ENCODE measurements around the gene SIX2. TPM values are rescaled to one million over a fixed set of nuclear protein-coding genes. Genes with fewer than 3 reads are reported as not detected.
A peak's percentile ranks its signal among the peaks of the same experiment; 100 is the strongest.

Gene SIX2
- total and polyA plus RNA-seq, 2 of the 13 experiments (the other 11 are each of a cell fraction or from before 2014, with no cell fraction given) = not detected

DNA sequence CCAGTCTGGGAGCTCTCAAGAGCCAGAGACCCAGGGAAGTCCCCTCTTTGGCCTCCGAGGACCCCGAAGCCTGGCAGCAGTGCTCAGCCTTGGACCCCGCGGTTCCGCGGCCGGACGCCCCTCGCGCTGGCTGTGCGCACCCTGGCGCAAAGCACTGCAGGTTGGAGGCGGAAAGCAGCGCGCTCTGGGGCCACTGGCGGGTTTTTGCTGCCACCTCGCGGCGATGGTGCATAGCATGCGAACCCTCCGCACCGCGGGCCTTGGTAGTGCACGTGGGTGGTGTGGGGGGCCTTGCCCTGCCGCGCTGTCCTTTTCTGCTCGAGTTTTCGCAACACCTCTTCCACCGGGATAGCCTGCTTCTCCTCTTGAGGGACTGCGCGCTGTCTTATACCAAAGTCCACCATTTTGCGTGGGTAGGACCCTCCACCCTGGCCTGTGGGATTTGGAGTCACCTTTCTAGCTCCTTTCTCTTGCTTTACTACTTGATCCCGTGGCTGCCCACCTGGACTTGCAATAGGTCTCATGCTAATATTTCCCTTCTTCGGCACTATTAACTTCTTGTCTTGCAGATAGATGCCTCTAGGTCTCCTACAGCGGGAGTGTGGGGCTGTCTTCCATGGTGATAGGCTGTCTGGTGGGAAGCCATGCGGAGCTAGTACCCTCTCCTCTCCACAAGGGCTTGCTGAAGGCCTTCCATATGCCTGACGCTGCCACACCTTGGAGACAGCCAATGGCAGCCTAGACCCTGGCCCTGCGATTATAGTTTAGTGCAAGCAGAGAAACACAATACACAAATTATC is 53.5 kb downstream of the SIX2 start (continued):
- no peak for TF ChIP-seq ZFP36L2 (CRISPR knock-in tag; IDR thresholded peaks at IDR 0.05)
- no peak for TF ChIP-seq ZSCAN25 (CRISPR knock-in tag; IDR thresholded peaks at IDR 0.05)
- TF ChIP-seq KAT7 (CRISPR knock-in tag; IDR thresholded peaks at IDR 0.05; ENCODE audit: borderline replicate concordance) = no peak
- TF ChIP-seq ARNT2 (CRISPR knock-in tag; IDR thresholded peaks at IDR 0.05; ENCODE audit: low read depth) = peak; percentile 70
- TF ChIP-seq, protein P1, sequence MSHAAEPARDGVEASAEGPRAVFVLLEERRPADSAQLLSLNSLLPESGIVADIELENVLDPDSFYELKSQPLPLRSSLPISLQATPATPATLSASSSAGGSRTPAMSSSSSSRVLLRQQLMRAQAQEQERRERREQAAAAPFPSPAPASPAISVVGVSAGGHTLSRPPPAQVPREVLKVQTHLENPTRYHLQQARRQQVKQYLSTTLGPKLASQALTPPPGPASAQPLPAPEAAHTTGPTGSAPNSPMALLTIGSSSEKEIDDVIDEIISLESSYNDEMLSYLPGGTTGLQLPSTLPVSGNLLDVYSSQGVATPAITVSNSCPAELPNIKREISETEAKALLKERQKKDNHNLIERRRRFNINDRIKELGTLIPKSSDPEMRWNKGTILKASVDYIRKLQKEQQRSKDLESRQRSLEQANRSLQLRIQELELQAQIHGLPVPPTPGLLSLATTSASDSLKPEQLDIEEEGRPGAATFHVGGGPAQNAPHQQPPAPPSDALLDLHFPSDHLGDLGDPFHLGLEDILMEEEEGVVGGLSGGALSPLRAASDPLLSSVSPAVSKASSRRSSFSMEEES (CRISPR knock-in tag; IDR thresholded peaks at IDR 0.05) = peak; percentile 37; the same call in 1 of the 2 replicates
- TF ChIP-seq, protein P2, sequence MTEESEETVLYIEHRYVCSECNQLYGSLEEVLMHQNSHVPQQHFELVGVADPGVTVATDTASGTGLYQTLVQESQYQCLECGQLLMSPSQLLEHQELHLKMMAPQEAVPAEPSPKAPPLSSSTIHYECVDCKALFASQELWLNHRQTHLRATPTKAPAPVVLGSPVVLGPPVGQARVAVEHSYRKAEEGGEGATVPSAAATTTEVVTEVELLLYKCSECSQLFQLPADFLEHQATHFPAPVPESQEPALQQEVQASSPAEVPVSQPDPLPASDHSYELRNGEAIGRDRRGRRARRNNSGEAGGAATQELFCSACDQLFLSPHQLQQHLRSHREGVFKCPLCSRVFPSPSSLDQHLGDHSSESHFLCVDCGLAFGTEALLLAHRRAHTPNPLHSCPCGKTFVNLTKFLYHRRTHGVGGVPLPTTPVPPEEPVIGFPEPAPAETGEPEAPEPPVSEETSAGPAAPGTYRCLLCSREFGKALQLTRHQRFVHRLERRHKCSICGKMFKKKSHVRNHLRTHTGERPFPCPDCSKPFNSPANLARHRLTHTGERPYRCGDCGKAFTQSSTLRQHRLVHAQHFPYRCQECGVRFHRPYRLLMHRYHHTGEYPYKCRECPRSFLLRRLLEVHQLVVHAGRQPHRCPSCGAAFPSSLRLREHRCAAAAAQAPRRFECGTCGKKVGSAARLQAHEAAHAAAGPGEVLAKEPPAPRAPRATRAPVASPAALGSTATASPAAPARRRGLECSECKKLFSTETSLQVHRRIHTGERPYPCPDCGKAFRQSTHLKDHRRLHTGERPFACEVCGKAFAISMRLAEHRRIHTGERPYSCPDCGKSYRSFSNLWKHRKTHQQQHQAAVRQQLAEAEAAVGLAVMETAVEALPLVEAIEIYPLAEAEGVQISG (CRISPR knock-in tag; IDR thresholded peaks at IDR 0.05) = peak; percentile 56
- no peak for TF ChIP-seq SRSF9 (IDR thresholded peaks at IDR 0.05; ENCODE audit: borderline replicate concordance, insufficient read depth, low read depth, low read length, poor library complexity, severe bottlenecking)
- peak; percentile 23 for TF ChIP-seq ASH2L (IDR thresholded peaks at IDR 0.05; ENCODE audit: insufficient read length, low read depth, low read length)
- TF ChIP-seq NFKB2 (CRISPR knock-in tag; IDR thresholded peaks at IDR 0.05; ENCODE audit: borderline replicate concordance) = peak; percentile 42; the same call in 1 of the 2 replicates
- TF ChIP-seq MEIS2 (CRISPR knock-in tag; IDR thresholded peaks at IDR 0.05) = no peak
- TF ChIP-seq, protein P3, sequence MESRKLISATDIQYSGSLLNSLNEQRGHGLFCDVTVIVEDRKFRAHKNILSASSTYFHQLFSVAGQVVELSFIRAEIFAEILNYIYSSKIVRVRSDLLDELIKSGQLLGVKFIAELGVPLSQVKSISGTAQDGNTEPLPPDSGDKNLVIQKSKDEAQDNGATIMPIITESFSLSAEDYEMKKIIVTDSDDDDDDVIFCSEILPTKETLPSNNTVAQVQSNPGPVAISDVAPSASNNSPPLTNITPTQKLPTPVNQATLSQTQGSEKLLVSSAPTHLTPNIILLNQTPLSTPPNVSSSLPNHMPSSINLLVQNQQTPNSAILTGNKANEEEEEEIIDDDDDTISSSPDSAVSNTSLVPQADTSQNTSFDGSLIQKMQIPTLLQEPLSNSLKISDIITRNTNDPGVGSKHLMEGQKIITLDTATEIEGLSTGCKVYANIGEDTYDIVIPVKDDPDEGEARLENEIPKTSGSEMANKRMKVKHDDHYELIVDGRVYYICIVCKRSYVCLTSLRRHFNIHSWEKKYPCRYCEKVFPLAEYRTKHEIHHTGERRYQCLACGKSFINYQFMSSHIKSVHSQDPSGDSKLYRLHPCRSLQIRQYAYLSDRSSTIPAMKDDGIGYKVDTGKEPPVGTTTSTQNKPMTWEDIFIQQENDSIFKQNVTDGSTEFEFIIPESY (CRISPR knock-in tag; IDR thresholded peaks at IDR 0.05) = 0 out of 2 replicates have a peak, but pooled peaks have one; percentile 24
- peak; percentile 37; the same call in 1 of the 2 replicates for TF ChIP-seq ZBTB7A (CRISPR knock-in tag; IDR thresholded peaks at IDR 0.05)
- TF ChIP-seq ZNF577 (CRISPR knock-in tag; IDR thresholded peaks at IDR 0.05; ENCODE audit: borderline replicate concordance, low read depth) = no peak
- peak; percentile 32 for TF ChIP-seq YEATS2 (CRISPR knock-in tag; IDR thresholded peaks at IDR 0.05; ENCODE audit: borderline replicate concordance)
- TF ChIP-seq RAD21 (CRISPR knock-in tag; IDR thresholded peaks at IDR 0.05) = peak; percentile 97
- no peak for TF ChIP-seq ZNF329 (CRISPR knock-in tag; IDR thresholded peaks at IDR 0.05; ENCODE audit: low read depth)
- no peak for TF ChIP-seq CC2D1A (CRISPR knock-in tag; IDR thresholded peaks at IDR 0.05)
- TF ChIP-seq, protein P4, sequence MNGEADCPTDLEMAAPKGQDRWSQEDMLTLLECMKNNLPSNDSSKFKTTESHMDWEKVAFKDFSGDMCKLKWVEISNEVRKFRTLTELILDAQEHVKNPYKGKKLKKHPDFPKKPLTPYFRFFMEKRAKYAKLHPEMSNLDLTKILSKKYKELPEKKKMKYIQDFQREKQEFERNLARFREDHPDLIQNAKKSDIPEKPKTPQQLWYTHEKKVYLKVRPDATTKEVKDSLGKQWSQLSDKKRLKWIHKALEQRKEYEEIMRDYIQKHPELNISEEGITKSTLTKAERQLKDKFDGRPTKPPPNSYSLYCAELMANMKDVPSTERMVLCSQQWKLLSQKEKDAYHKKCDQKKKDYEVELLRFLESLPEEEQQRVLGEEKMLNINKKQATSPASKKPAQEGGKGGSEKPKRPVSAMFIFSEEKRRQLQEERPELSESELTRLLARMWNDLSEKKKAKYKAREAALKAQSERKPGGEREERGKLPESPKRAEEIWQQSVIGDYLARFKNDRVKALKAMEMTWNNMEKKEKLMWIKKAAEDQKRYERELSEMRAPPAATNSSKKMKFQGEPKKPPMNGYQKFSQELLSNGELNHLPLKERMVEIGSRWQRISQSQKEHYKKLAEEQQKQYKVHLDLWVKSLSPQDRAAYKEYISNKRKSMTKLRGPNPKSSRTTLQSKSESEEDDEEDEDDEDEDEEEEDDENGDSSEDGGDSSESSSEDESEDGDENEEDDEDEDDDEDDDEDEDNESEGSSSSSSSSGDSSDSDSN (CRISPR knock-in tag; IDR thresholded peaks at IDR 0.05) = peak; percentile 23; the same call in 1 of the 2 replicates
- no peak for TF ChIP-seq PAX8 (CRISPR knock-in tag; IDR thresholded peaks at IDR 0.05; ENCODE audit: borderline replicate concordance)
- TF ChIP-seq PAF1 (CRISPR knock-in tag; IDR thresholded peaks at IDR 0.05) = no peak
- TF ChIP-seq PHF8 (CRISPR knock-in tag; IDR thresholded peaks at IDR 0.05) = peak; percentile 53; the same call in 1 of the 2 replicates

Measured in HepG2 (cell line).